Measurements from ENCODE around the gene PPP6C. TPM values are rescaled to one million over a fixed set of nuclear protein-coding genes. Genes with fewer than 3 reads are reported as not detected.

The PPP6C gene
- total and polyA plus RNA-seq, 2 donors (not counting 1 experiment from before 2014, with no cell fraction given), result 12.1 to 38.6 TPM

DNA sequence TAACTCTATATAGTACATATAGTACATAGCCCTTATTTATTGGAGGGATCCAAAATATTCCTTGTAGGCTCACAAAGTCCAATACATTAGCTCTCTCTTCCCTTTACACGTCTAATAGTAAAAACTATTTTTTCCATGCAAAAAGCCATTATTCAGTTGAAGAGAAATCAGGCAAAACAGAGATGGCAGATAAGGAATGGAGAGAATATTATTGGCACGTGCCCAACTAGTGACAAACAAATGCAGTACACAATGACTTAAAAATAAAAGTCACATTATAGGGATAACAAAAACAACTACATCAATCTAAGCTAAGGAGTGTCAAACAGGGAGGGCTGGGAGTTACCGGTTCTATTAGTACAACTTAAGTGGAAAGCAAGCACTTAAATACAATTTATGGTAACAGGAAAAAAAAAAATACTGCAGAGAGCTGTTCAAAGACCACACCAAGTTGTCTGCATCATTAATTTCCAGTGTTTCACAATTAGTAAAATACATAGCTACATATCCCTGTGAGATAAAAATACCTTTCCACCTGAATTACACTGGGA lies 42.1 kb downstream of the PPP6C start:
- Histone ChIP-seq H3K79me2 (ENCODE audit: control insufficient read depth, insufficient read depth, low read length) (peaks cover 8% of the 10 kb centered on the region), H3K4me2 (replicated peaks; ENCODE audit: low read depth, low read length, poor library complexity, severe bottlenecking) (no peak overlapping the region), H3K27me3 (replicated peaks in 1 of 4; ENCODE audit: control extremely low read depth in 1 of 4, control insufficient read depth in 3 of 4, insufficient read depth in 4 of 4, low read length in 3 of 4) (no peaks in the 10 kb centered on the region), H2AFZ (ENCODE audit: insufficient read depth, low read depth, low read length, poor library complexity, severe bottlenecking) (no peak overlapping the region), H3K9me3 (ENCODE audit: control extremely low read depth in 1 of 3, control insufficient read depth in 2 of 3, insufficient read depth in 1 of 3, low read length in 2 of 3) (no peaks in the 10 kb centered on the region), H3K36me3 (replicated peaks in 1 of 2; ENCODE audit: control extremely low read depth in 1 of 2, control insufficient read depth in 1 of 2, extremely low read depth in 1 of 2, insufficient read depth in 2 of 2, low read length in 1 of 2) (peaks cover 4 to 29% of the 10 kb centered on the region in 2 experiments), H3K4me3 (ENCODE audit: control extremely low read depth in 1 of 5, extremely low read depth in 1 of 5, insufficient read depth in 1 of 5, low read depth in 2 of 5, low read length in 4 of 5) (no peak overlapping the region), H3K4me1 (ENCODE audit: control insufficient read depth in 2 of 2, insufficient read depth in 2 of 2, low read length in 2 of 2) (peaks cover 4 to 7% of the 10 kb centered on the region in 2 donors), H4K20me1 (ENCODE audit: control insufficient read depth, insufficient read depth, low read length, poor library complexity, severe bottlenecking) (no peaks in the 10 kb centered on the region), H3K9ac (ENCODE audit: low read length) (no peak overlapping the region), H3K27ac (ENCODE audit: low read length in 2 of 2) (no peak overlapping the region)
- peaks cover 12% of the 10 kb centered on the region for H3K4me1 Mint-ChIP-seq
- no peak overlapping the region for H3K4me3 Mint-ChIP-seq
- ATAC-seq (ENCODE audit: low read depth) (no peak), DNase-seq (no peak)
- TF ChIP-seq EZH2 (IDR thresholded peaks at IDR 0.05; ENCODE audit: borderline replicate concordance, insufficient read depth, low read depth, low read length, poor library complexity, severe bottlenecking), result no peak
- TF ChIP-seq, protein P1, sequence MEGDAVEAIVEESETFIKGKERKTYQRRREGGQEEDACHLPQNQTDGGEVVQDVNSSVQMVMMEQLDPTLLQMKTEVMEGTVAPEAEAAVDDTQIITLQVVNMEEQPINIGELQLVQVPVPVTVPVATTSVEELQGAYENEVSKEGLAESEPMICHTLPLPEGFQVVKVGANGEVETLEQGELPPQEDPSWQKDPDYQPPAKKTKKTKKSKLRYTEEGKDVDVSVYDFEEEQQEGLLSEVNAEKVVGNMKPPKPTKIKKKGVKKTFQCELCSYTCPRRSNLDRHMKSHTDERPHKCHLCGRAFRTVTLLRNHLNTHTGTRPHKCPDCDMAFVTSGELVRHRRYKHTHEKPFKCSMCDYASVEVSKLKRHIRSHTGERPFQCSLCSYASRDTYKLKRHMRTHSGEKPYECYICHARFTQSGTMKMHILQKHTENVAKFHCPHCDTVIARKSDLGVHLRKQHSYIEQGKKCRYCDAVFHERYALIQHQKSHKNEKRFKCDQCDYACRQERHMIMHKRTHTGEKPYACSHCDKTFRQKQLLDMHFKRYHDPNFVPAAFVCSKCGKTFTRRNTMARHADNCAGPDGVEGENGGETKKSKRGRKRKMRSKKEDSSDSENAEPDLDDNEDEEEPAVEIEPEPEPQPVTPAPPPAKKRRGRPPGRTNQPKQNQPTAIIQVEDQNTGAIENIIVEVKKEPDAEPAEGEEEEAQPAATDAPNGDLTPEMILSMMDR (IDR thresholded peaks at IDR 0.05), result no peak
- POLR2A ChIA-PET, result no interaction called here
- WGBS (ENCODE audit: insufficient coverage), result no CpG with 5 or more reads among the region's 3 CpGs
- H3K27me3 Mint-ChIP-seq, result no peaks in the 10 kb centered on the region
- H3K27ac Mint-ChIP-seq, result no peak overlapping the region
- CTCF ChIA-PET, result interaction anchor here (0.6 to 0.8 kb wide), 2 partner anchors 86 to 371 kb away, joined by 3 to 4 read pairs; no protein-coding TSS in a partner anchor
- H3K9me3 Mint-ChIP-seq (ENCODE audit: insufficient read depth), result no peaks in the 10 kb centered on the region
- intact Hi-C loops (cut with micrococcal nuclease), result no loop called here

DNA sequence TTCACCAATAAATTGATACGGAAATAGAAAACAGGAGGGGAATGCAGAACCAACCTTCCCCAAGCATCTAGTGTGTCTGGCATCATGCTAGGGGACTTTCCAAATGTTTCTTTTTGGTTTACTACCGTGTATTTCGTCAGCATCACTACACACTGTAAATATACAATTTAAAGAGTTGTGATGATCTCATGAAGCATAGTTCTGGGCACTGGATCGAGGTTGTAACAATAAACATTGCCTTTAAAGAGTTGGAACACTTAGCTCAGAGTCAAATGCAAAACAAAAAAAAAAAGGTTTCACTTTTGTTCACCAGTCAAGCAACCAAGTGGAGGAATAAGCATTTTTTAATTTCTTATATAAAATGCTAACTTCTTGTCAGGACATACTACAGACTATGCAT lies 43.4 kb downstream of the PPP6C start:
- Histone ChIP-seq H3K4me1 (ENCODE audit: control insufficient read depth in 2 of 2, insufficient read depth in 2 of 2, low read length in 2 of 2) (peaks cover 9% of the 10 kb centered on the region in 2 donors), H3K4me3 (ENCODE audit: control extremely low read depth in 1 of 5, extremely low read depth in 1 of 5, insufficient read depth in 1 of 5, low read depth in 2 of 5, low read length in 4 of 5) (no peak overlapping the region), H3K9ac (ENCODE audit: low read length) (no peak overlapping the region), H3K9me3 (ENCODE audit: control extremely low read depth in 1 of 3, control insufficient read depth in 2 of 3, insufficient read depth in 1 of 3, low read length in 2 of 3) (no peaks in the 10 kb centered on the region), H3K4me2 (replicated peaks; ENCODE audit: low read depth, low read length, poor library complexity, severe bottlenecking) (no peak overlapping the region), H3K27me3 (replicated peaks in 1 of 4; ENCODE audit: control extremely low read depth in 1 of 4, control insufficient read depth in 3 of 4, insufficient read depth in 4 of 4, low read length in 3 of 4) (no peaks in the 10 kb centered on the region), H2AFZ (ENCODE audit: insufficient read depth, low read depth, low read length, poor library complexity, severe bottlenecking) (no peak overlapping the region), H4K20me1 (ENCODE audit: control insufficient read depth, insufficient read depth, low read length, poor library complexity, severe bottlenecking) (no peaks in the 10 kb centered on the region), H3K79me2 (ENCODE audit: control insufficient read depth, insufficient read depth, low read length) (peaks cover 17% of the 10 kb centered on the region), H3K27ac (ENCODE audit: low read length in 2 of 2) (peak overlapping the region in 1 of 2 donors; percentile 22), H3K36me3 (replicated peaks in 1 of 2; ENCODE audit: control extremely low read depth in 1 of 2, control insufficient read depth in 1 of 2, extremely low read depth in 1 of 2, insufficient read depth in 2 of 2, low read length in 1 of 2) (peaks cover under 1 to 19% of the 10 kb centered on the region in 2 experiments)
- peaks cover 18% of the 10 kb centered on the region for H3K4me1 Mint-ChIP-seq
- H3K9me3 Mint-ChIP-seq (ENCODE audit: insufficient read depth), result no peaks in the 10 kb centered on the region
- ChIA-PET CTCF (no interaction called here), POLR2A (interaction anchor here (0.5 kb wide), 1 partner anchor 90 kb away, joined by 3 read pairs; no protein-coding TSS in a partner anchor)
- H3K27me3 Mint-ChIP-seq, result no peaks in the 10 kb centered on the region
- no peak for ATAC-seq (ENCODE audit: low read depth)
- H3K4me3 Mint-ChIP-seq, result no peak overlapping the region
- H3K27ac Mint-ChIP-seq, result no peak overlapping the region
- intact Hi-C loops (cut with micrococcal nuclease), result no loop called here
- TF ChIP-seq EZH2 (IDR thresholded peaks at IDR 0.05; ENCODE audit: borderline replicate concordance, insufficient read depth, low read depth, low read length, poor library complexity, severe bottlenecking), result no peak
- TF ChIP-seq, protein P1 (IDR thresholded peaks at IDR 0.05), result no peak
- peak; percentile 21 for DNase-seq
- 80% methylated on average over 2 of the region's 4 CpGs for WGBS (ENCODE audit: insufficient coverage)
